Occipital lobe (tissue), 2 donors: ENCODE data around the gene NXF2. TPM values are rescaled to one million over a fixed set of nuclear protein-coding genes. Genes with fewer than 3 reads are reported as not detected.
"Not testable (repeated sequence)": the region's sequence is repeated elsewhere in the genome, so short reads cannot be mapped to it uniquely, and the experiment has no call there.

ENCODE experiments used
- DNase-seq: peaks from one replicate; lab custom pipeline; 2025; lab: John Stamatoyannopoulos, UW
- total RNA-seq: library from RNA; depleted of rRNA; stranded (reverse); fragments of >200 nt; gene quantifications from one replicate; pipeline ENCODE4 v1.2.3, GENCODE V29; 2014

Gene NXF2
- total RNA-seq: not detected

- DNase-seq: not testable (repeated sequence)
Measured at GRCh38 chrX:102246893-102247292, at the start of gene NXF2. Gene NXF2, plus strand, starts transcription at chrX:102247167. Its CDS starts 59,912 bp downstream, at chrX:102307079.

GRCh38 chrX:102207940-102208339 lies 39.0 kb upstream of the NXF2 start:
- DNase-seq: not testable (repeated sequence)

GRCh38 chrX:102214986-102215385 lies 32.0 kb upstream of the NXF2 start, which contains the start of gene TCP11X1:
Gene TCP11X1, plus strand, starts transcription at chrX:102215301.
- DNase-seq: not testable (repeated sequence)

GRCh38 chrX:102216497-102216896 lies 30.5 kb upstream of the NXF2 start:
- DNase-seq: not testable (repeated sequence)

GRCh38 chrX:102235678-102236077 lies 11.3 kb upstream of the NXF2 start:
- DNase-seq: not testable (repeated sequence)

- DNase-seq: not testable (repeated sequence)
Measured at GRCh38 chrX:102240265-102240664, 6.7 kb upstream of the NXF2 start.

GRCh38 chrX:102272231-102272630 lies 25.3 kb downstream of the NXF2 start:
- DNase-seq: not testable (repeated sequence)

- no peak for DNase-seq
Measured at GRCh38 chrX:102338162-102338561, 91.2 kb downstream of the NXF2 start.

GRCh38 chrX:102339312-102340298 lies 92.6 kb downstream of the NXF2 start:
- DNase-seq: no peak

GRCh38 chrX:102341867-102342266 lies 94.9 kb downstream of the NXF2 start:
- DNase-seq: no peak

GRCh38 chrX:102345916-102346315 lies 98.9 kb downstream of the NXF2 start:
- DNase-seq: no peak

Other genes starting within 250 kb of the NXF2 start
- gene TCEAL2, start 121.5 kb upstream of the NXF2 start, total RNA-seq: 18.7 TPM
- gene TCEAL6, start 104.7 kb upstream of the NXF2 start, total RNA-seq: 6.7 TPM
- gene BEX5, start 91.2 kb upstream of the NXF2 start, total RNA-seq: 47.3 TPM
- gene TCP11X1, start 31.9 kb upstream of the NXF2 start, total RNA-seq: not detected
- gene NXF2B, start 192.8 kb downstream of the NXF2 start, total RNA-seq: not detected
- gene TCP11X2, start 224.6 kb downstream of the NXF2 start, total RNA-seq: 0.62 TPM